HG02571 (cell line): ENCODE measurements around the gene GRXCR2.
"Not testable (repeated sequence)": the region's sequence is repeated elsewhere in the genome, so short reads cannot be mapped to it uniquely, and the experiment has no call there.

Source experiments
- ATAC-seq: cut with Tn5 transposase; IDR thresholded peaks from one replicate; pipeline ENCODE4 v1.9.1; 2021; ENCODE audit warnings: mild to moderate bottlenecking, moderate library complexity; ENCODE audit not compliant: unreplicated experiment

The GRXCR2 gene

GRCh38 chr5:145887976-145888574 is 15.3 kb upstream of the GRXCR2 start:
- ATAC-seq, result no peak

- no peak for ATAC-seq
These were observed 14.4 kb upstream of the GRXCR2 start for GRCh38 chr5:145887217-145887616.

- no peak for ATAC-seq
These were observed 2.0 kb upstream of the GRXCR2 start for GRCh38 chr5:145874765-145875164.

- no peak for ATAC-seq
These were observed 328 bp downstream of the GRXCR2 start for GRCh38 chr5:145872486-145872885.

GRCh38 chr5:145869753-145870152 is 3.1 kb downstream of the GRXCR2 start:
- no peak for ATAC-seq

DNA sequence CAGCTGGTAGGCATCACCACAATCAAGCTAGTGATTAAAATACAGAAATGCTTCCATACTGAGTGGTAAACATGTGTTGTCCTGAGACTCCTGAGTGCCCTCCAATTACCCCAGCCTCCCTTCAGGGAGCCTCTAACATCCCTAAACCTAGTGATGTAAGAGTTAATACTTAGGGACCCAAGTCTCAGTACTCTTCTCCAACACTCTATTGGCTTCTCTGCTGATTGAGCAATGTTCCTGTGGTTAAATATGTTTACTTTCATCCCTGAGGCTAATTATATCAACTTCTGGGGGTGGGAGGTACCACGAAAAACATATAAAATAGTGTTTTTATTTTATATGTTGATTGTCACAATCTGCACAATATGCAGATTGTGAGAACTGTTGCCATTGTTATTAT is 5.0 kb downstream of the GRXCR2 start:
- ATAC-seq, result no peak

GRCh38 chr5:145864432-145864831 is 8.4 kb downstream of the GRXCR2 start:
- ATAC-seq, result not testable (repeated sequence)

GRCh38 chr5:145863003-145863402 is 9.8 kb downstream of the GRXCR2 start:
- no peak for ATAC-seq

DNA sequence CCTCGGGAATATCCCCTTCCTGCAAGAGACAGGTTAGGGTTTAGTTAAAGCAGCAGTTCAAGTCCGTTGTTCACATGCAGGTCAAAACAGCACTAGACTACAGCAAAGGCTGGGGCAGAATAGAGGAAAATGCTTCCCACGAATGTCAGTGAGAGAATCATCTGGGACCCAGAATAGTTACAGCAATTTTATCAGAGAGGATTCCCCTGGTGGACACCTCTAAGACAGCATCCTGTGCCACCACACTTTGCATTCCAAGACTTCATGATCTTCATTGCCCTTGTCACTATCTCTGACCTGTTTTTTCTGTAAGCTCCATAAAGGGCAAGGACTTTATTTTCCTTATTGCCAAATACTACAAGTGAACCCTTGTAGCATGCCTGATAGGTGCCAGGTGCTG is 12.9 kb downstream of the GRXCR2 start:
- no peak for ATAC-seq

GRCh38 chr5:145859453-145859852 is 13.4 kb downstream of the GRXCR2 start:
- ATAC-seq, result no peak

DNA sequence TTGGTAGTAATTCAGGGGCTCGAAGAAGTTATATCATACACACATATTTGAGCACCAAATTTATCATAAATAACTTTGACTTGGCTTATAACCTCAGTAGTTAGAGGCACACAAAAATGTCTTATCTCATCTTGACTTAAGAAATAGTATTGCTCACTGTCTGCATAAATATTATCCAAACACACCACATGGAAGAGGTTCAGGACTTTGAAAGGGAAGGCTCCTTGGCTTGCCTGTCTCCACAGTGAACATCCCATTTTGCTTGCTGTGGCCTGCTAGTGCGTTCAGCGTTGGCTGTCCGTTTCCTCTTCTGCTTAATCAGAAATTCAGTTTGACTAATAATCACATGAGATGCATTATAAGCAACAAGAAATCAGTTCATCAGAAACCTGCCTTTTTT is 13.9 kb downstream of the GRXCR2 start:
- ATAC-seq, result no peak

- ATAC-seq, result no peak
These were observed 16.5 kb downstream of the GRXCR2 start for GRCh38 chr5:145856285-145856818.

GRCh38 chr5:145855763-145856267 is 17.0 kb downstream of the GRXCR2 start:
- no peak for ATAC-seq

GRCh38 chr5:145854651-145855258 is 18.1 kb downstream of the GRXCR2 start:
- ATAC-seq, result no peak

DNA sequence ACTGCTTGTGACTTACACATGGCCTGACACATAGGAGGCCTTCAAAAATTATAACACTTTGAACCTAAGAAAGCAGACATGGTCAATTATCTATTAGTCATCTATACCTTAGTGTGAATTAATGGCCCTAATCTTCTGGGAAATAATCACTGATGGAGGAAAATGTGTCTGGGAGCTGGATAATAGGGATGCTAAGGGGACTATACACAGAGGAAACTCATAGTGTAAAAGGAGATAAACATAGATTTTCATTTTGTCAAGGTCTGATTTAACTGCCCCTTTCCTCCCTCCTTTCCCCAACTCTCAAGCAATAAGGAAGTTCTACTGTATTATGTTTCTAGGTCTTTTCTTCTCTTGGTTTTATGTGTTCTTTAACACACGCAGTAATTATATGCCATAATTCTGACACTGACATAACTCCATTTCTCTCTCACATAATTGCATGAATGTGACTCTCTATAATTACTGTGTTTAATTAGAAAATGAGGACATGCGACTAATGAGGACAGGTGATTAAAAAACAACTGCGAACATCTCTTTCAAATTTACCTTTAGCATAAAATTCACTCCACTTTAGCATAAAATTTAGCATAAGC is 18.9 kb downstream of the GRXCR2 start:
- no peak for ATAC-seq

- no peak for ATAC-seq
These were observed 19.8 kb downstream of the GRXCR2 start for GRCh38 chr5:145852990-145853389.

- ATAC-seq, result no peak
These were observed 24.0 kb downstream of the GRXCR2 start for GRCh38 chr5:145848854-145849253.

GRCh38 chr5:145847499-145848497 is 25.0 kb downstream of the GRXCR2 start:
- ATAC-seq, result no peak

GRCh38 chr5:145846081-145846480 is 26.7 kb downstream of the GRXCR2 start:
- ATAC-seq, result no peak

- no peak for ATAC-seq
These were observed 31.5 kb downstream of the GRXCR2 start for GRCh38 chr5:145841299-145841698.
